8988T (cell line): Measurements from ENCODE around the gene DMD.
"Not testable (repeated sequence)": the region's sequence is repeated elsewhere in the genome, so short reads cannot be mapped to it uniquely, and the experiment has no call there.

Experiments
- DNase-seq: peaks from one replicate; pipeline ENCODE4 v3.0.0; 2011

Gene DMD

DNA sequence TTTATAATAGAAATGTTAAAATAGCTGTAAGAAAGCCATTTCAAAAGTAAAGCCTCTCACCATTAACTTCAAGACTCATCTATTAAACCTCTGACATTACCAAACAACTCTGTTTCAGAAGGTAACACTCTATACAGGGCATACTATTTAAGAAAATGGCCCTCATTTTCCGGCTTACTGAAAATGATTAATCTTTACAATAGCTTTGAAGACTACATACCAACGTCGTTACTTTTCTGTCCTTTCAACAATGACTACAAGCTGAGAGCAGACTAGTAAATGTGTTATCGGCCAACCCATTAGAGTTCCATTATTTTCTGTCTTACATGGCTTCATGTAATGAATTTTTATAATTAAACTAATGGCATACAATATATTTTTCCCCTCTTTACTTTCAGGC is 1545.9 kb downstream of the DMD start:
- no peak for DNase-seq

- DNase-seq: no peak
Observed at GRCh38 chrX:31663172-31663571, 1548.2 kb downstream of the DMD start.

GRCh38 chrX:31661280-31661810 is 1550.0 kb downstream of the DMD start:
- DNase-seq: no peak

- no peak for DNase-seq
Observed at GRCh38 chrX:31658360-31658759, 1553.0 kb downstream of the DMD start.

DNA sequence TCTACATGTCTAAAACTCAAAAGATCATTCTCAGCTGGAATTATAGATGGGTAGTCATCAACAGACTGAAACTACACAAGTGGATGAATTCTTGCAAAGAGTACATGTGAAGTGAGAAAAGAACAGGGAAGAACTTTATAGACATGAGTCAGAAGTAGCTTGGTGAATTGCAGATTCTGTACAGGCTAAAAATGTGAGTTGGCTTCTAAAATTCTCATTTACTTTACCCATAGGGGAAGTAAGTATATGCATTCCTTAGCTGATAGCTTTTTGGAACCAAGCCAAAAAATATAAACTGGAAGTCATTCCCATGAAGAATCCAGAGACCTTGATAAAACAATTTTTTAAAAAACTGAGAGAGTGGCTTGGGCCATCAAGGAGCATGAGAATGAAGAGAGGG is 1555.3 kb downstream of the DMD start:
- DNase-seq: no peak

DNA sequence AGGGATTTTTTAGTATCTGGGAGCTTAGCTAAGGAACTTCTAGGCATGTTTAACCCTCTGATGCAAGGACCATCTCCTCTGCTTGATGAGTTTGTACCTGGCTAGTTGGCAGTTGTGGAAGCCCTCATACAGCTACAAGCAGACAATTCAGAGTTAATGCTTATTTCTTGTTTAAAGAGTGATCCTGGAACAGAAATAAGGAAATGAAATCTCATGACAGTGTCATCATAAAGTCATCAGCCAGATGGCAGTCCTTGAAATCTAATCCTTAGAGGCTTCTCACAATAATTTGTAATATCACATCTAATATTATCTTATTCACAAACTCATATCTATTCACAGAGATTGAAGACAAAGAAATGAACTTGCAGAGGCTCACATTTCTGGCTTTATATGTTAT is 1557.9 kb downstream of the DMD start:
- DNase-seq: no peak

- DNase-seq: no peak
Observed at GRCh38 chrX:31652650-31653049, 1558.7 kb downstream of the DMD start.

- DNase-seq: no peak
Observed at GRCh38 chrX:31649201-31649600, 1562.1 kb downstream of the DMD start.

DNA sequence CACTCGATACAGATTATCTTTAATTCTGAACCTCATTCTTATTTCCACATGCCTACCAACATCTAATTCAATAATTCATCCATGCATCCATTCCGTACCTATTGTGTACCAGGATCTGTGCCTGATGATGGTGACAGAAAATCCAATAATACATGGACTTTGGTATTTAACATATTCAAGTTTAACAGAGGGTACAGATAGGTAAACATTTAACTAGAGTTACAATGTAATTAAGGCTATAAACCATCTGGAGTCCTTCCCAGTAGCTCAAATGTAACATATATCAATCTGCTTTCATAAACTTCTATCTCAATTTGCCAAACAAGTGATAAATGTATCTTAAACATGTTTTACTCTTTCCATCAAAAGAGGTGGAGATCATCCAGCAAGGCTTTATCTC is 1578.0 kb downstream of the DMD start:
- DNase-seq: no peak

DNA sequence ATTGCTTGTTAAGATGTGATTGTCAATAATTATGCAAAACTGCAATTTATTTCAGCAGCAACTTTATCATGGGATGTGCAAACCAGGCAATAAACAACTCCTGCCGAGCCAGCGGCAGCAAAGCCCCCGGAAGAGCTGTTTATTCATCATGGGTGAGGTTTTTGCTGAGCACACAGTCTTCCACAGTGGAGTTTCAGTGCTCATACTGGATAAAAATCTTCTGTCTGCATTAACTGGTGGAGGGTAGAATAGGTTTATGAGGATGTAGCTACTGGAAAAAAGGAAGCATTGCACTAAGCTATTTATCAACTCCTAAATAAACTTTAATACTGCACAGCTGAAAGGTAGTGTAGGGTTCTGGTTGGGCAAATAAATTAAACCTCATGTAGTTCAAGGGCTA is 1582.2 kb downstream of the DMD start:
- no peak for DNase-seq

GRCh38 chrX:31609130-31609529 is 1602.2 kb downstream of the DMD start:
- DNase-seq: no peak

DNA sequence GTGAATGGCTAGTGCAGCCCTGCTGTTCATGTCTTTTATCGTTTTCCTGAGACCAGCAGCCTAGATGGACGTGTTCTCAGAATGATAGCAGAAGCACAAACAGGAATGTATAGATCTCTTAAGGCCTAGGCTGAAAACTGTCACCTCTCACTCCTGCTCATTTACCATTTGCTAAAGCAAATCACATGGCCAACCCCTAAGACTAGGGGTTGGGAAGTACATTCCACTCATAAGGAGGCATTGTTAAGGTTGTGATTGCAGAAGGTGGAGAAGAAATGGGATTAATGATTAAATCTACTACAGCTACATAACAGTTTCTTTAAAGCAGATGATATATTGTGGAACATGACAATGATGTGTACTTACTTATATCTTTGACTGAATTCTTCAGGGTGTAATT is 1602.7 kb downstream of the DMD start:
- no peak for DNase-seq

DNA sequence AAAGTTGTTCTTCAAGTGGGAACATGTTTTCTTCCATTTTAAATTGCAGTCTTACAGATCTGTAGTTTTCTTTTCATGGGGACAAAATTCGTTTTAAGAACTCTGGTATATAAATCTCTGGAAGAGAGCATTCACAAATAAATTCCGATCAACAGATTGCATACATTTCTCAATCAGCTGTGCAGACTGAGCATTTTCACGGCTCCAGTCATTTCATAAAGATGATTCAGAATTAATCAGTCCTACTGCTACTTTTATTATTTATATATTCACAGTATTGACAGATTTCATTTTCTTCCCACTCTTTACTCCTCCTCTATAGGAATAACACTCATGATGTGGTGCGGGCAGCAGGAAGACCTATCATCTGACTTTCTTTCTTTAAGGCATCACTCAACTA is 1604.6 kb downstream of the DMD start:
- DNase-seq: no peak

- DNase-seq: no peak
Observed at GRCh38 chrX:31604629-31605221, 1606.6 kb downstream of the DMD start.

DNA sequence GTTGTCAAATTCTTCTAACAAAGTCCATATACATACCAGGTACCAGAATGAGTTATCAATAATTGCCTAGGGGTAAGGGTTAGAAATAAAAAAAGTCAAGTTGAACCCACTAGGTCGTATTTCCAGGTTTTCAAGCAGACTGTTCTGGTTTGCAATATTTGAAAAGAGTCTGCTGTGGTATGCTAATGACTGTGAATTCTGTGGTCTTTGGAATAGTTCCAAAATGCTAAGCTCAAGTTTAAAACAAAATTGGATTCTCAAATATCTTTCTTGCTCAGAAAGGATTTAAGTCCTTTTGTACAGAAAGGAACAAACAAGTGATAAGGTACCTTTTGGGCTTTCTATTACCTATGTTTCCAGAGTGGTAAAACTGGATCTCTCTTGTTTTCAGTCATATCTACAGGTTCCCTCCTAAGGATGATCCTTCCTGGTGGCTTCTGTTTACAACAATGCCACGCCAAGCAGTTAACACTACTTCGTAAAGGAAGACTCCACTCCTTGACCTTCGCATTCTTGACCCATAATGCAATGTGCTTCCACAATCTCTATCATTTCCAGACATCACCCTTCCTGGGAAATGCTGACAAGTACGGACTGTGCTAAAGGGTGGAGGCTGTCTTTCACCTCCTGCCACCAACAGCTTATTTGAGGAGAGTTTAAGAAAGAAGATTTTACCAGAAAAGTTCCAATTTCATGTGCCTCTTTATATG is 1607.8 kb downstream of the DMD start:
- DNase-seq: no peak

DNA sequence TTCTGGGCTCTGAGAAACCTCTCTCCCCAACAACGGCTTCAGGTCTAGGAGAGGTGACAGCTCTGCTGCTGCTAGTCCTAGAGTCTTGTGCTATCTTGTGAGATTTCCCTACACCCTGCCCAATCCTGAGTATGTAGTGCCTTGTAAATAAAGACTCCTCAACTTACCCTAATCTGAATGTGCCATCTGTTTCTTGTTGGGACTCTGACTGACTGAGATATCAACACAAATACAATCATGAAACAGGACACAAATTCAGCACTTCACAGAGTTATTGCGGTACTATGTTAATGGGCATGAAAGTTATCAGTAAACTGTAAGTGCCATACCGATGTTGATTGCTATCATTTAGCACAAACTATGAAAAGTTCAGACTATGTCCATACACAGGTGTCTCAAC is 1610.5 kb downstream of the DMD start:
- DNase-seq: no peak

- no peak for DNase-seq
Observed at GRCh38 chrX:31593353-31593752, 1618.0 kb downstream of the DMD start.

DNA sequence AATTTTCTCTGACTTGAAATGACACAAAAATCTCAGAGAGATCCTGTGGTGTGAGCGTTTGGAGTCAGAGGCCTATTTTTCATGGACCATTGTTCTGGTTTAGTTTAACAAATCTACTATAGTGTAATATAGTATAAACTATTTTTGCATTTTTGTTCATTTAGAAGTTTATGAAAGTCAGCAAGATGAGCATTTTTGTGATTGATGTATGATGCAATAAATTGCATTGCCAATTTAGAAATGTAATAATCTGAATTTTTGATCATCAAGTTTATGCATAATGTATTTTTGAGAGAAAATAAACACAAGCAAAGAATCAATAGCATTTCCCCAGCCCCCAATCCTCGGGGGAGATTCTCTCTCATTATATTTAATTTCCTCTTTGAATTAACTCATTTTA is 1620.0 kb downstream of the DMD start:
- DNase-seq: no peak

- no peak for DNase-seq
Observed at GRCh38 chrX:31590581-31591114, 1620.7 kb downstream of the DMD start.

GRCh38 chrX:31589503-31589902 is 1621.8 kb downstream of the DMD start:
- DNase-seq: no peak

DNA sequence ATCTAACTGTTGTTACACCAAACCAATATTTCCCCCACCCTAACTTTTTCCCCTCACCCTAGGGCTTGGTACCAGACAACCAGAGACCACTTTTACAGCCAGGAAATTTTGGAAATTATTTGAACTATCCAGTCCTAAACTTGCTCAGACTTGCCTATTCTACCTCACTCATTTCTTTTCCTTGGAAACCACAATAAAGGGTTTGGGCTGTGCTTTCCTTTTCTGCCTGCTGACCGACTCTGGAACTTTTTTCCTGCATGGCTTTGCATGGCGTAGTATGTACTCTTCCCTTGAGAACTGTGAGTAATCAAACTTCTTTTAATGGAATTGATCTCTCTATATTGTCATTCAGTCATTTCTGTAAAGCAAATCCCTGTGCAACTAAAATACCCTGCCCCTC is 1623.0 kb downstream of the DMD start:
- DNase-seq: no peak

- DNase-seq: not testable (repeated sequence)
Observed at GRCh38 chrX:31583892-31584291, 1627.5 kb downstream of the DMD start.

DNA sequence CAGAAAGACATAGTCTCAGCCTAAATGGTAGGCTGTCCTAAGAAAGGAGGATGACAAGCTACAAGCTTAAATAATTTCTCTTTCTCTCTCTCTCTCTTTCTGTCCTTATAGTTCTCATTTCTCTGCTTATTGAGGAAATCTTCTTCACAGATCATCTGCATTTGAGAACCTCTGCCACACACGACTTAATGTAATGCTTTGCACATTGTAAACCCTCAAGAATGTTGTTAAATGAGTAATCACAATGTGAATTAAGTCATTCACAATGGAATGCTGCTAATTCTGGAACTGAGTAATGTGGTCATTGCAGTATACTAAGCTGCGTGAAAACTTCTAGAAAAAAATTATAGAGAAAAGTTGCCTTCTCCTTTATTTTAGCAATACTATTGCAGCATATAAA is 1630.6 kb downstream of the DMD start:
- DNase-seq: no peak

DNA sequence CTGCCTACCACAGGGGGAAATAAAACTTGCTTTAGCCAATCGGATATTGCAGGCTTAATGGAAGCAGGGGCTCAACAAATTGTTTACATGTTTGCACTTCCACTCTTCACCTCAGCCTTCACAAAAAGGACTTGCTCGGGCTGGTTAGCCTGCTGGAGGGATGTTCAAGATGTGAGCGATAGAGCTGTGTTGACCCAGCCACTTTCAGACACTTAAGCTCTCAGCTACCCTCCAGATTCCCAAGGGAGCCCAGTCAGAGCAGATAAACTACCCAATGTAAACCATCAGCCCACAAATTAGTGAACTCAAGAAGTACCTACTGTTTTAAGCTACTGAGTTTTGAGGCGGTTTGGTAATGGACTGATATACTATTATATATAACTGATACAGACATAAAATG is 1631.1 kb downstream of the DMD start:
- DNase-seq: no peak

DNA sequence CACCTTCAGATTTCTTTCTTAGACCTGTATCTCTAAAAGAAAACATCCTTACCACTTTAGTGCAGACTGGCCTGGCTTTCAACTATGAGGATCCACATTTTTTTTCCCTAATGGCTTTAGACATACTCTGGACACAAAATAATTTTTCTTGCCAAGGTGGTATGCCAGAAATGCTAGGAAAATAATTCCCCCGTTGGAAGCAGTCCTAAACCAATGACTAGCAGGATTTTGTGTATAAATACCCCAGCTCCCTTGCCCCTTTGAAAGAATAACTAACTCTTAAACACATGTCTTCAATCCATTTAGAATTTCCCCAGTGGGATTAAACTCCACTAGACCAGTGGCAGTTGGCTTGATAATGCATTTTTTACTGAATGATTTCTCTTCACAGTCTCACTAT is 1639.0 kb downstream of the DMD start:
- no peak for DNase-seq
